A204.1 (cell line): ENCODE results near the gene AGO3.
"Not testable (repeated sequence)": the region's sequence is repeated elsewhere in the genome, so short reads cannot be mapped to it uniquely, and the experiment has no call there.

ENCODE experiments used
- FAIRE-seq: peaks from 2 replicates; lab custom pipeline; 2012; peaks lifted over from hg19 to GRCh38; lab: Jason Lieb, UNC

AGO3 gene

DNA sequence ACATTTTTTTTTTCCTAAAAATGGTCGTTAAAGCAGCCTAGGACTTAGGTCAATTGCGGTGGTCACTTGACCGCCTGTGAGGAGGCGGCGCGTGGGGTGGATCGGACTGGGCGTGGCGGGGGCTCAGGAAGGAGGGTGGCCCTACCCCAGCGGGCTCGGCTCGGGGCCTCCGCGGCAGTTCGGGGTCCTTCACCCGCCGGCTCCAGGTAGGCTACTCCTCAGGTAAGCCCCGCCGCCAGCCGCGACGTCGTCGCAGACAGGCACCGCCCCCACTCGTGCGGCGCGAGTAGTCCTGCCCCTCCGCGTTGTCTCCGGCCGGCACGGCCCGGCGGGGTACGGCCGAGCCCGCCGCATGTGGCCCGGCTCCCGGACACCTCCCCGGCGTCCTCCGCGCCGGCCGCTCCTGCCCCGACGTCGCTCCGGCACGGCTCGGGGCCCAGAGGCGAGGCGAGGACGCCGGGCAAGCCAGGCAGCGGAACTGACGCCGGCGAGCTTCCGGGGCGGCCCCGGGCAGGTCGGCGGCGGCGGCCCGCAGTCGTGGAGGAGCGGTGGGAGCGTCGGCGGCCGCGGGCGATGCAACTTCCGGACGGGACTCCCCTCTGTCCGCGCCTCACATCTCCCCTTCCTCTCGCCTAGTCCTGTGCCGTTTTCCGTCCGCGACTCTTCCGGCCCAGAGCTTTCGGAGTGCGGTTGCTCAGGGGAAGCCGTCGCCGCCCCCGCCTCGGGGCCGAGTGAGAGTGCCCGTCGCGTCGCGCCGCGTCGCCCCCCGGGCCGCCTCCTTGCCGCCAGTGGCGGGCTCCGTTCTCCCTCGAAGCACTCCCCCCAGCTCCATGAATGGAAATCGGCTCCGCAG, at the start of gene AGO3:
Gene AGO3 (plus strand): TSS at position 513 of the 853 bp plus-strand sequence. CDS start 322 bp downstream, at position 835.
- FAIRE-seq, result no peak

DNA sequence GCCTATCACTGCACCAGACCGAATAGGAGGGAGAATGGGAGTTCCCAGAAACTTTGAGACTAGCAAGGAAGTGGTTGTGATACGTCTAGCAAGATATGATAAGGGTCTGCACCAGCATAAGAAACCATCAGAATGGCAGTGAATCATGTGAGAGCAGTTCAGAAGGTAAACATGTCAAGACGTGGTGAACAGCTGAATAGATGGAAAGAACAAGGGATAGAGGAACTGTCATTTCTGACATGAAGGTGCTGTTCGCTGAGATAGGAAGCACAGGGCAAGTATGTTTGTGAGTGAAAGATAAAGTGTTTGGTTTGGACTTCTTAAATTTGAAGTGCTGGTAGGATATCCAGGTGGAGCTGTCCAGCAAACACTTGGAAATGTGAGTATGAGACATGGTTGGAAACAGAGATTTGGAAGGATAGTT, 49.0 kb upstream of the AGO3 start:
- FAIRE-seq, result no peak

DNA sequence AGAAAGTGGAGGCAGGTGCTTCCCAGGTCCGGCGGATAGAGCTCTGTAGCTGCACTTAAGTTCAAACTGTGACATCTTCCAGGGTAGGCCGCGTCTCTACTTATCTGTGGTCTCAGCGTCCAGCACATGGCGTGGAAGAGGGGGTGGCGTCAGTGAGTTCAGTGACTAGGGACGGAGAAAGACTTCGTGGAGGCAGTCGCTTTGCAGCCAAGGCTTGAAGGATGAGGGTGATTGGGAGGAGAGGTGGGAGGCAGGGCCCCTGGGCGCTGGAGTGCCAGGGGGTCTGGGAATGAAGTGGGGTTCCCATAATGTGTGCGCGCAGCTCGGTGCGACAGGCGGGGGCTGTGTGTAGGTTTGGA, 48.3 kb upstream of the AGO3 start:
- no peak for FAIRE-seq

DNA sequence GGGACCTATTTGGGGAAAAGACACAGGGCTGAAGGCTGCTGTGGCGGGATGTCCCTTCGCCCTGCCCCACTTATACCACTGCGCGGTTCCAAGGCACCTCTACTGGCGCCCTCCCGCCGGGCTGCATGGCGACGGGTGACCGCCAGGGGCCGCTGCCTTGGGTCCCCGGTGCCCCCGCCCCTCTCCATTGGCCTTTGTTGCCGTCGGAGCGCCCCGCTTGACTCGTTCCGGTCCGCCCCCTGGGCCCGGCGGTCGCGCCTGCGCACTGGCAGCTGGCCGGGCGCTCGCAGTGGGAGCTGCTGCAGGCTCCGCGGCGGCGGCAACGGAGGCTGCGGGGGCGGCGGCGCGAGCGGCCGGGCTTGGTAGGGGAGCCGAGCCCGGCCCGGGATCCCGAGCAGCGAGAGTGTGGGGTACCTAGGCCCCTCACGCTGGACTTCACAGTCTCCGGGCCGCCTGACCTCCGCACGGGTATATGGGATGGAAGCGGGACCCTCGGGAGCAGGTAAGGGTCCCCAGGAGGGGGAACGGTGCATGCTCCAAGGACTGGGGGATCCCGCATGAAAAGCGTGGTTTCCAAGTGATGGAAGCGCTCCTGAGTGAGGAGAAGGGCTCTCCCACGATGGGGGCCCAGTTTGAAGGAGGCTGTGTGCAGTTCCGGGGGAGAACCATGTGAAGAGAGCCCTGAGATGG, 47.8 kb upstream of the AGO3 start, which contains the start of gene AGO1:
Gene AGO1 (plus strand): TSS at position 265 of the 690 bp plus-strand sequence. CDS start 213 bp downstream, at position 478.
- FAIRE-seq, result no peak

DNA sequence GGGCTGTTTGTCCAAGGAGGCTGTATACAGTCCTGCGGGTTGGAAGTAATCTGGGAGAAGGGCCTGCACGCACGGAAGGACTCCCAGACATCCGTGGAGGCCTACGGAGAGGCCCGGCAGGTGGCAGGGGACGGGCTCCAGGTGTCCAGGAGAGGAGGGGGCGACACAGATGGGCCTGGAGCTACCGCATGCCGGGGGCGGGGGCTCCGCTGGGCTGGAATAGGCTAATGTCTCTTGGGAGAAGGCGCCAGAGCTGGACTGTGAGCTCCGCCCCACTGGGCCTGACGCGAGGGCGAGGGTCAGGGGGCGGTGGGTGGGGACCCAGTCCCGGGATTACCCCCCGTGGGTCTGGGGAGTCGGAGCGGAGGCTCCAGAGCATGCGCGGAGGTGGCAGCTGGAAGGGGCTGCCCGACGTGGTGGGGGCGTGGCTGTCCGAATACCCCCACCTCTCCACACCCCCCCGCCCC, 47.2 kb upstream of the AGO3 start:
- FAIRE-seq, result no peak

DNA sequence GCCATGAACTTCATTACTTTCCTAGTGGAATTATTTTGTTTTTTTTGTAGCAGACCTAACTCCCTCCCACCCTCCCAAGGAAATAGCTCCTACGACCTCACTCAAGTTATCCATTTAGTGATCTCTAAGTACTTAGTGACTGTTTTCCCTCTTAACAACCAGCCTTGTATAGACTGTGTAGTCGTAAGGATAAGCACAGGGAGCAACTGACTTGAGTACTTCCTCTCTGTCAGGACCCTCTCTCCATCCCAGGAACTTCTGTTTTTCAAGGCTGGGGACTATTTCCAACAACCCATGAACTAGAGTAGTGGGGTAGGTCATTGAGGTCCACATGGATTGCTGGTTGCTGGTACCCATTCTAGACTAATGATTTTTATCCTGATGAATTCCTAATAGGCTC, 46.0 kb upstream of the AGO3 start:
- FAIRE-seq, result no peak

DNA sequence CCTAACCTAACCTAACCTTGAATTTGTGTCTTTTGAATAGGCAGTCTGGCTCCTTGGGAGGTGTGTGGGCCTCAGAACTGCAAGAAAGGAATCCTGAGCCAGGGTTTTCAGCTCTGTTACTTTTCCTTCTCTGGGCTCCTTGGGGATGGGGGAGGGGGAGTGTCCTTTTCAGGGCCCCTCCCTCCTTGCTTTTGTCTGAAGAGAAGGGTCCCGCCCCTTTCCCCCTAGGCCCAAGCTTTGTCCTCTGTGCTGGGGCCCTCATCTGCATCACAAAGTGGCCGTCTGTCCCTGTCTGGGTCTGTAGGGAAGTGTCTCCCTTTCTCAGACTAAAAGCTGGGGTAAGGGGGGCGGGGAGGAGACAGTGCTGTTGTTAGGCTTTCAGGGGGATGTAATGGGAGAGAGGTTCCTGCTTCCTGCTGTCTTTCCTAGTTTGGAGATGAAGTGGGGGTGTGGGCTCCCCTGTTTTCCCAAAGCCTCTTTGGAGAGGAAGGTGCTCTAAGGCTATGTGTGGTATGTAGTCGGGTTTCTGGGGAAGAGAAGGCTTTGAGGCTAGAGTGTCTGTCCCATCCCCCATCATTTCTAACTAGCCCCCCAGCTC, 44.8 kb upstream of the AGO3 start:
- FAIRE-seq, result no peak

DNA sequence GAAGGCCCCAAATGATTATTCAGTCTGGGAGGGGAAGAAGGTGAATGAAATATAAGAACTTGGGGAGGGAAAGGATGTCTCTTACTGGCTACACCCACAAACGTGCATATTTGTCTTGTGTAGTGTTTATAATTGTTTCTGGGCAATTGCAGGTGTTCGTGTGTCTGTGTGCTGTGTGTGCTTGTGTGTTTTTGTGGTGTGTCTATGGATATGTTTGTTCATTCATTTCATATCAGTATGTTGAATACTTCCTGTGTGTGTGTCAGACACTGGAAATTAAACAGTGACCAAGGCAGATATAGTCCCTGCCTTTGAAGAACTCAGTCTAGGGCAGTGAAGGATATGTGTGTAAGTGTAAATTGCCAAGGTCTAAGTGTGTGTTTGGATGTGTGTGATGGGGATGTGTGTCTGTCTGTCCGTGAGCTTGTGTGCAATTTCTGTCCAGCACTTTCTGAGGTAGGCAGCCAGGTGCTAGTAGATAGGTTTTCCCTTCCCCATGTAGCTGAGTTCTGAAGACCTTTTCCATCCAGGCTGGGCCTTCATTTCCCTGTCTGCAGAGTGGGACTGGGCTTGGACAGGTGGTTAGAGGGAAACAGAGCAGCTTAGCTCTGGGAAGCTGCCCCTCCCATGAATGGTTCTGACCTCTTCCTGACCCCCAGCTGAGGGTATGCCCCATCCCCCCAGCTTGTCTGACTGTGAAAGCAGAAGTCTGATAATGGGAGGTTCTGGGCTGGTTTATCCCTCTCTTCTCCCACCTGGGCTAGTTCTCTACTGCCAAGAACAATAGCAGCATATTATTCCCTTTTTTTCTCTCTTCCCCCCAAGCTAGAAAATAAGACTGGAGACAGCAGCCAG, 44.1 kb upstream of the AGO3 start:
- FAIRE-seq, result no peak

DNA sequence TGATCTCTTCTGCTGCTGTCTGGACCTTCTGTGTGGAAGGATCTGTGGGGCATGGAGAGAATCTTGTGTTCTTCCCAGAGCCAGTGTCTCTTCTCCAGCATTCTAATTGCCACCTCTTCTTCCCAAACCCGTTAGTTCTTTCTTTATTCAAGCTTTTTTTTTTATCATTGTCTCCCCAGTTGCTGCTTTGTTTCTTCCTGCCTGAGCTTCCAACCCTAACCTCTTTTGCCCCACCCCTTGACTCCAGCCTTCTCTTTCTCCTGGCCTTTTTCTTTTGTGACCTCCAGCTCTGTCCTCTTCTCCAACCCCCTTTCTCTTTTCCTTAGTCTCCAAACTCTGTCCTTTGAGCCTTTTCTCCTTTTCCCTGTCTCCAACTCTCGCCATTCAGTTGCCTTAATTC, 43.4 kb upstream of the AGO3 start:
- FAIRE-seq, result no peak

DNA sequence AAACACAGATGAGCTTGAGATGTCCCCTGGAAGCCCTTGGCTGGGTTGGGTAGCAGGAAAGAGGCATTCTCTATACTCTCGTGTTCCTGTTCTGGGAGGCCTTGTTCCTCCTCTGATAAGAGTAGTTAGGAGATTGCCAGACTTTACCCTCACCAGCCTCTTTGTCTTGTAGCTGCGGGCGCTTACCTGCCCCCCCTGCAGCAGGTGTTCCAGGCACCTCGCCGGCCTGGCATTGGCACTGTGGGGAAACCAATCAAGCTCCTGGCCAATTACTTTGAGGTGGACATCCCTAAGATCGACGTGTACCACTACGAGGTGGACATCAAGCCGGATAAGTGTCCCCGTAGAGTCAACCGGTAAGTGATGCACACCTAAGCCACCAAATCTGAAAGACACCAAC, 42.6 kb upstream of the AGO3 start:
- FAIRE-seq, result no peak

DNA sequence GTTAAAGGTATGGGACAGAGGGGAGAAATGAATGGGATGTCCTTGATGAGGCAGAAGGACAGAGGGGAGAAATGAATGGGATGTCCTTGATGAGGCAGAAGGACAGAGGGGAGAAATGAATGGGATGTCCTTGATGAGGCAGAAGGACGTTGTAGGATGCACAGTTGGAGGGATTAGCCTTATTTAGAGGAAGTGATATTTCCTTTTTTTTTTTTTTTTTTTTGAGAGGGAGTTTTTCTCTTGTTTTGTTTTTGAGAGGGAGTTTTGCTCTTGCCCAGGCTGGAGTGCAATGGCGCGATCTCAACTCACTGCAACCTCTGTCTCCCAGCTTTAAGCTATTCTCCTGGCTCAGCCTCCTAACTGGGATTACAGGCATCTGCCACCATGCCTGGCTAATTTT, 41.9 kb upstream of the AGO3 start:
- not testable (repeated sequence) for FAIRE-seq

DNA sequence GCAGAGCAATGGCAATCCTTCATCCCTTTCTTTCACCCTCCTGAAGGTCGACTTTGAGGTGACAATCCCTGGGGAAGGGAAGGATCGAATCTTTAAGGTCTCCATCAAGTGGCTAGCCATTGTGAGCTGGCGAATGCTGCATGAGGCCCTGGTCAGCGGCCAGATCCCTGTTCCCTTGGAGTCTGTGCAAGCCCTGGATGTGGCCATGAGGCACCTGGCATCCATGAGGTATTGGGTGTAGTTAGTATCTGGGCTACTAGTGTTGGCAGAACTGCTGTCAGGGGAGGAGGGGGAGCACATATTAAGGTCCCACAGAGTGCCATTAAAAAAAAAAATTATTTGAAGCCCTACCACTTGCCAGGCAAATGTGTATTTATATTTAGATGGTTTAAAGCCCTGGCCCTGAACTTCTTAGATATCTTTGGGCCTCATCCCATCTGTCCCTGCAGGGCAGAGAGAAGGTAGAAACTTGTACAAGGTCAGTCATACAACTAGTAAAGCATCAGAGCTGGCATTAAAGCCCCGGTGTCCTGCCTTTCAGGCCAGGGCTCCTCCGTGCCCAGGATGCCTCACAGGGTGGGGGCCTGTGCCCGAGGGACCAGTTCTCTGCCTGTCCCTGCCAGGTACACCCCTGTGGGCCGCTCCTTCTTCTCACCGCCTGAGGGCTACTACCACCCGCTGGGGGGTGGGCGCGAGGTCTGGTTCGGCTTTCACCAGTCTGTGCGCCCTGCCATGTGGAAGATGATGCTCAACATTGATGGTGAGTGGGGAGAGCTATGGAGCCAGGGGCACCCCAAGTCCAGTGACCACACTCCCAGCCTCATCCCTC, 37.6 kb upstream of the AGO3 start:
- FAIRE-seq, result no peak

DNA sequence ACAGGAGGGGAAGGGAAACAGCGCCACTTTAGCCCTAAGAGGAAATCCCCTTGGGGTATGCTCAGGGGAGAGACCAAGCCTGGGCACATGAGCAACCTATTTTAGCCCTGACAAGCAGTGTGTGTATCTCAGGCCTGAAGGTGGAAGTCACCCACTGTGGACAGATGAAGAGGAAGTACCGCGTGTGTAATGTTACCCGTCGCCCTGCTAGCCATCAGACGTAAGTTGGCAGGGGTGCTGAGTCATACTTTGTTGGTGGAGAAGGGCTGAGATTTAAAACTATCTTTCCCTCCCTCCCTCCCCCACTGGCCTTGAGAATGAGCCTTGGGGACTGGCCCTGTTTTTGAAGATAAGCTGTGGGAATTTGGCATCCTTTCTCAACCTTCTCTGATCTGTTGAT, 36.7 kb upstream of the AGO3 start:
- FAIRE-seq, result no peak

DNA sequence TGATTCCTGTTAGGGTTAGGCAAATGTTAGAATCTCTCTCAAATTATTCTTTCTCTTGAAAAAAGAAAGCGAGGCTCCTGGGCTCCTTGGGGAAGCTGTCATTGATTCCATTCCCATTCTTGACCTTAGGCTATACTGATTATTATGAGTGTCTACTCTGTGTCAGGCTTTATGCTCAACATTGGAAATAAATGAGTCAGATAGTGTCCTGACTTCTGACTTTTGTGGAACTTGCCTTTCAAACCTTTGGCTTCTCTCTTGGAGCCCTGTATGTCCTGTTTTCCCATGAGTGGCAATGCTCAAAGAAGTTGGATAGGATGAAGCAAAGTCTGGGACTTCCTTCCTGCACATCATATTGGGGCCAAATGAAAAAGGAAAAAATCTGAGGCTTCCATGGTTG, 36.2 kb upstream of the AGO3 start:
- no peak for FAIRE-seq

DNA sequence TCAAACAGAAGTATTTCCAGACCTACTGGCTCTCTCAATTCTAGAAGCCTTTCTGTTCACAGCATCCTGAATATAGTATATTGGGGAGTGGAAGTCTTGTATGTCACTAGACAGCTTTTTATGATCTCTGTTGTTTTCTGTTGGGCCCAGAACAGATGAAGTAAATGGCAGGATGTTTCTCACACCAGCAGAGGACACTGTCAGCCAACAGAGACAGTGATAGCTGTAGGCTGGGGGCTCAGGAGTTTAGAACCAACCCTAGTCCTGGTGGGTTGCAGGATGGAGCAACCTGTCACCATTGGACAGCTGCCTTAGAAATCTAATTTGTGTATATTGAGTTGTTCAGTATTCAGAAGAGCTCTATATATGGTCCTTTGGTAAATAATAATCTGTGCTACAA, 31.0 kb upstream of the AGO3 start:
- no peak for FAIRE-seq

DNA sequence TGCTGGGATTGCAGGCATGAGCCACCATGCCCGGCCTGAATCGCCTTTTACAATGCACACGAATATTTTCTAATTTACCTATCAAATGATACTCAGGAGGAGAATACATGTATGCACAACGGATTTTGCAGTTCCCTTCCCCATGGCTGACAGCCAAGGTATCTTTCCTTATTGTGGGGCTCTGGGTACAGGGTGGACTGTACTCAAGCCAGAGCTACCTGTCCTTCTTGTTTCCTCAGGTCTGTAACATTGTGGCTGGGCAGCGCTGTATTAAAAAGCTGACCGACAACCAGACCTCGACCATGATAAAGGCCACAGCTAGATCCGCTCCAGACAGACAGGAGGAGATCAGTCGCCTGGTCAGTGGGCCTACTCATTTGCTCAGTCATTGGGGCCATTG, 29.7 kb upstream of the AGO3 start:
- FAIRE-seq, result no peak

DNA sequence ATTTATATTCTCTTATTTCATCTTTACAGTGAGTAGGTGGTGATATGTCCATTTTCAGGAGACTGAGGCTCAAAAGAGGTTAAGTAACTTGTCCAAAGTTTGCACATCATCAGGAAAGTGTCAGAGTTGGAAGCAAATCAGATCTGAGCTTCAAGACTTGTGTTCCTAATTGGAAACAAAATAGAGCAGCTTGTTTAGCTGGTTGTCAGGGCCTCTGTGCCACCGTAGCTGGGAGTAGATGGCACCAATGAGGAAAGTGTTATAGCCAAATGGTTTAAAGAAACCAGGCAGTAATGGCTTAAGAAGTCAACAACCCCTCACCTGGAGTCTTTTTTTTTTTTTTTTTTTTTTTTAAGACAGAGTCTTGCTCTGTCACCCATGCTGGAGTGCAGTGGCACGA, 28.2 kb upstream of the AGO3 start:
- no peak for FAIRE-seq

DNA sequence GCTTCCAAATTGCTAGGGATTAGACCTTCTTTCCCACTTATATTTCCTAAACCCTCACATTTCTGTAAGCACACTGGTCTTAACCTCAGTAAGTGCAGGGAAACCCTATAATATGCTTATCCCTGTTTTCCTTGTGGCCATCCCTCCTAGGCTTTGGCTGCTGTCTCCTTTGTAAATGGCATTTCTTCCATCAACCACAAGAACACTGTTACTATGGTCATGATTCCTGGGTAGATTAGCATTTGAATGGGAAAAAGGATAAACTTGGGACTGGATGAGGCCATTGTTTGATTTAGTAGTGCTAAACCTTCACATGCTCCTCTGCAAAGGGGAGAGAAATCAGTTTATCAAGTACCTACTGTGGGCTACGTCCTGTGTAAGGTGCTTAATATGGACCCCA, 16.2 kb upstream of the AGO3 start:
- FAIRE-seq, result no peak

DNA sequence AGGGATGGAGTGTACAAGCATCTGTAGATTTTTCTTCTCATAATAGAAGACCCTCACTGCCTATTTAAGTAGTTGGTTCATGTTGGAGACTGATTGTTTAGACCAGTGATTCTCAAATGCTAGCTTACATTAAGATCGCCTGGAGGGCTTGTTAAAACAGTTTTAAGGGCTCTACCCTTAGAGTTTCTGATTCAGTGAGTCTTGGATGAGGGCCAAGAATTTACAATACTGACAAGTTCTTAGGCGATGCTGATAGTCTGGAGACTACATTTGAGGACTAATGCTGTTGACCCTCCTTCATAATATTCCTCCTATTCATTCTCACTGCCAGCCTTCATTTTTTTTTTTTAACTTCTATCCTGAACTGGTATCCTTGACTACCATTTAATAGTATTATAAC, 15.2 kb upstream of the AGO3 start:
- FAIRE-seq, result no peak

DNA sequence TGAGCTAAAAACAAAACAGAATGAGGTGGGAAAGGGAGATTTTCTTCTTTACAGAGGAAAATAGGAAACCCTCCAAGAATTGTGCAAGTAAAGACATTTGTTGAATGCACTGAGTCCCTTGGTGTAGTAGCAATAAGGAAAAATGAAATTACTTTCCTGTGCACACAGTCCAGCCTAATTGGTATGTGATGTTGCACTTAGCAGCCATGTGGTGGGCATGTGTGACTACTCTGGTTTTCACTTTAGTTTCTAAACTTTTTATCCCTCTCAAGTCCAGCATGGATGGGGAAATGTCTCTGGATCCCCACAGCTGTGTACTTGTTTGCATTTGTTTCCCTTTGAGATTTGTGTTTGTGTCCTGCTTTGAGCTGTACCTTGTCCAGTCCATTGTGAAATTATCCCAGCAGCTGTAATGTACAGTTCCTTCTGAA, 7.1 kb upstream of the AGO3 start:
- FAIRE-seq, result no peak

DNA sequence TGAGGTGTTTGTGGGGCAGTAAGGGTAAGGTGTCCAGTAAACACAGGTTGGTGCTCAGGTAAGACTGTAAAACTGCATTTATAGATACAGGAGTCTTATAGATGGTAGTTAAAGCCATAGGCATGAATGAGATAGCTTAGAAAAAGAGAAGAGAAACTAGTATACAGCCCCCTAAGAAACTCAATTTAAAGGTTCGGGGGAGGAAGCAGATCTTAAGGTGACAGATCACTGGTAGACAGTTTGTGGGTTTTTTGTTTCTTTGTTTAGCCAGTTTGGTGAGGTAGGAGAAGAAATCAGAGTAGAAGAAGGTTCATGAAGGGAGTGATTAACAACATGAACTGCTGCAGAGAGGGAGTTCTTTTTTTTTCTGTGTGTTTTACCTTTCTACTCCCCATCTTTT, 6.1 kb upstream of the AGO3 start:
- FAIRE-seq, result no peak
